DND-41 (cell line): ENCODE results near the gene BARX1.

ENCODE experiments used
- CTCF ChIP-seq: IDR thresholded peaks from 2 replicates; pipeline ENCODE4 v1.5.1; 2012; ENCODE audit warnings: borderline replicate concordance, low read length, moderate library complexity, mild to moderate bottlenecking; ENCODE audit not compliant: poor library complexity, severe bottlenecking; ENCODE audit errors: extremely low read depth
- EZH2 ChIP-seq: IDR thresholded peaks from 3 replicates; pipeline ENCODE4 v1.6.1; 2012; ENCODE audit warnings: borderline replicate concordance, low read depth, mild to moderate bottlenecking, moderate library complexity, low read length, inconsistent platforms; ENCODE audit not compliant: severe bottlenecking

DNA sequence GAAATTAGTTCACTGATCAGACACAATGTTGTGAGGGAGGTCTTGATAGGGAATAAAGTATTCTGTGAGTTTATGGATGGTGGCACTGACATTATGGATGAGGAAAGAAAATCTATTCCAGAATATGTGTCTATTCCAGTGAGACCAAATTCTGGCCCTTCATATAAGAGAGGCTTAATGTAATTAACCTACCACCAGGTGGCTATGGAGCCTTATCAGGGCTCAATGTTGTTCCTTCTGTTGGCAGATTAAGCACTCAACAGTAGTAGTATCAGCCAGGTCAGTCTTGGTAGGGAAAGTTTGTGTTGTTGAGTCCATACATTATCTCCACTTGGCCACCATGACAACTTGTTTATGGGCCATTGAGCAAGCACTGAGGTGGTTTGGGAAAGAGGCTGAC lies 41.7 kb upstream of the BARX1 start:
- no peak for TF ChIP-seq CTCF
- TF ChIP-seq EZH2: no peak
